GM19395 (cell line): ENCODE measurements around the gene HYAL3.
A peak's percentile ranks its signal among the peaks of the same experiment; 100 is the strongest.
"Not testable (repeated sequence)": the region's sequence is repeated elsewhere in the genome, so short reads cannot be mapped to it uniquely, and the experiment has no call there.

Experiments used
- ATAC-seq: cut with Tn5 transposase; IDR thresholded peaks from one replicate; pipeline ENCODE4 v1.9.1; 2021; ENCODE audit warnings: mild to moderate bottlenecking, moderate library complexity; ENCODE audit not compliant: unreplicated experiment

HYAL3 gene

DNA sequence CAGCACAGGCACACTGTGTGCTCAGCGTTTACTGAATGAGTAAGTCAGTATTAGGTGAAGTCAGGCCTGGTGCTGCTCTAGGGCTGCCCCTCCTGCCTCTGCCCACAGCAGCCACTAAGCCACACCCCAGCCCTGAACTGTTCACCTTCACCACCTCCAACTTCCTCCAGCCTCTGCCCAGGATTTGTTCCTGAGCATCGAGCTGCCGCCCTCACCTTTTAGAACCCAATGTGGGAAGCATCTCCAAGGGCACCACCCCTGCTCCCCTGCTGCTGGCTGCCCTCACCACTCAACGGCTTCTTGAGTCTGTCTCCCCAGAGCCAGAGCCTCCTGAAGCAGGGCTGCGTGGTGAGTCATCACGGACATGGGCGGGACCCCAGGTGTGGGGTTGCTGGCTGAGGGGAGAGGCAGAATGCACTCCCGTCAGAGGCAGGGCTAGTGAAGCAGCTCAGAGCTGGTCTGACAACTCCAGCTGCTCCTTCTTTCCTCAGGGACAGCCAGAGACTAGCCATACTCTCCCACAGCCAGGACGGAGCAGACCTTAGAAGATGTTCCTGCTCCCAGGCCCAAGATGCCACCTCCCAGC is 17.5 kb upstream of the HYAL3 start:
- no peak for ATAC-seq

DNA sequence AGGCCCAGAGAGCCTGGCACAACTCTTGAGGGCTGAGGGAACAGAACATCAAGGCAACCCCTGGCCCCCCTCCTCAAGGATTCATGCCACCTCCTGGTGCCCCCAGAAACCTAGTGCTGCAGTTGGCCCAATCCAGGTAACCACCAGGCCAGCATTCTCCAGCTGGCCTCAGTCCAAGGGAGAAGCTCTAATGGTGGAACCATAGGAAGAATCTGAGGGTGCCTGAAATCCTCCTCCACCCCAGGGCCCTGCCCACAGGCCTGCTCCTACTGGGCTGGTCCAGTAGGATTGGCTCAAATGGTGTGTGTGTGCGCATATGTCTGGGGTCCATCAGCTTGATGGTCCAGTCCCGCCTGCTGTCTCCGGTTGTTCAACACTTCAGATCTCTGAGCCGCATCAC is 15.6 kb upstream of the HYAL3 start:
- ATAC-seq: no peak

DNA sequence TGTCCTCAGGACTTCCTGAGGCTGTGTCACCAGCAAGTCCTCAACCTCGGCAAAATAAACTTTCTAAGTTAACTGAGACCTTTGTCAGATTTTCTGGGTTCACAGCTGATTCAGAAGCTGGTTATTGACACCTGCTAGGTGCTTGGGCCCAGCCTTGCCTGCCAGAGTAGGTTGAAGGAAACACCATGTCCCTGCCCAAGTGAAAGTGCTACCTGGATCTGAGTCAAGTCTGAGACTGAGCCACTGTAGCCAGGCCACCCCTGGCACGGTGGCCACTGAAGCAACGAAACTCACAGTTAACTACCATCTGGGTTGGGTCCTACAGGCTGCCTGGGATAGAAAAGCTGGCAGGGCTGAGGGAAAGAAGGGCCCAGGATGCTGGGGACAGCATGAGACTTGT is 15.1 kb upstream of the HYAL3 start:
- ATAC-seq: no peak

DNA sequence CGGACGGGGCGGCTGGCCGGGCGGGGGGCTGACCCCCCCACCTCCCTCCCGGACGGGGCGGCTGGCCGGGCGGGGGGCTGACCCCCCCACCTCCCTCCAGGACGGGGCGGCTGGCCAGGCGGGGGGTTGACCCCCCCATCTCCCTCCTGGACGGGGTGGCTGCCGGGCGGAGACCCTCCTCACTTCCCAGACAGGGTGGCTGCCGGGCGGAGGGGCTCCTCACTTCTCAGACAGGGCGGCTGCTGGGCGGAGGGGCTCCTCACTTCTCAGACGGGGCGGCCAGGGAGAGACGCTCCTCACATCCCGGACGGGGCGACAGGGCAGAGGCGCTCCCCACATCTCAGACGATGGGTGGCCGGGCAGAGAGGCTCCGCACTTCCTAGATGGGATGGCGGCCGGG is 12.8 kb upstream of the HYAL3 start:
- not testable (repeated sequence) for ATAC-seq

DNA sequence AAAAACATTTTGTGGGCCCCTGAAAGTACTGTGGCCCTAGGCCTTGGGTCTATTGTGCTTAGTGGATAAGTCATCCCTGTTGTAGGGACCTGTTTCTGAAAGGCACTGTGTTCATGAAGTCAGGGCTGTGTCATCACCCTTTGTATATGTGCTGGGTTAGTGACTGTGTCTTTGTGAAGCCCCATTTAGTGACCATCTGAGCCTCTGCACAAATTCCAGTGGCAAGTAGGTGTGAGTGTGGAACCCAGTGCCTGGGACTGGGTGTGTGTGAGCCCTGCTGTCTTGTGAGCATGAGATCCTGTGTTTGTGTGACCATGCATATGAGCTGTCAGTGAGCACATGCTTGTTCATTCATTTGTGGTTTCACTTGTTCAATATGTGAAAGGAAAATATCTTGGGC is 5.4 kb upstream of the HYAL3 start:
- ATAC-seq: no peak

DNA sequence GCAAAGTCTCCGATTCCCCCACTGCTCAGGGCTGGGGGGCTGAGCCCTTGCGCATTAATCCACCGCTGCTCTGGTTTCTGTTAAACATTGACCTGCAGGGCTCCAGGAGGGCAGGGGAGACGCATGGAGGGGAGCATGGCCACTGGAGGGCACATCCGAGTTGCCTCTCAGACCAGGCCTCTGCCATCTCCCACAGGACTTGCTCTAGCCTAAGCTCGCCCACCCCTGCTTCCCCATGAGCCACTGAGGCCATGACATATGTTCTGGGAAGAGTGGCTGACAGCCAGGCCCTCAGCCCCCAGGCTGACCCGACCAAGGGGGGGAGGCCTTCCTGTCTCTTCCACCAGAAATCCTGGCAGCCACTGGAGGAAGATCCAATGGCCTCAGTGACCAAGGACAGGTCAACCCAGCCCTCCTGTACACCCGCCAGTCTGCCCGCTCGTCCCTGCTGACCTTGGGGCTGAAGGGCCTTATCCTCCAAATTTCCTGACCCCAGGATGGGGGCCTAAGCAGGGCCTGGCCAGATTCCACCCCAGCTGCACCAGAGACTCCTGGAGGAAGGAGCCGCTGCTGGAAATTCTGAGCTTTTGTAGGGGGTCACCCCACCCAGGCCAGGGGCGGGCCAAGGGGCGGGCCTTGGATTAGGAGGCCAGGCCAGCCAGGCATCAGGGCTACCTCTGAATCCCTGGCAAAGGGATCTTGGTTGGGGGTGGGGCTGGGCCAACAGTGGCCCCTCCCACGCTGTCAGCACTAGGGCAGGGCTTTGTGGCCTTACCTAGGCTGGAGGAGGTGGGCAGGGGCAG is 4.0 kb upstream of the HYAL3 start, which contains the start of gene HYAL1:
Gene HYAL1, minus strand, starts transcription at position 562 of the 803 bp plus-strand sequence. CDS start 618 bp downstream, outside the sequence.
- no peak for ATAC-seq

DNA sequence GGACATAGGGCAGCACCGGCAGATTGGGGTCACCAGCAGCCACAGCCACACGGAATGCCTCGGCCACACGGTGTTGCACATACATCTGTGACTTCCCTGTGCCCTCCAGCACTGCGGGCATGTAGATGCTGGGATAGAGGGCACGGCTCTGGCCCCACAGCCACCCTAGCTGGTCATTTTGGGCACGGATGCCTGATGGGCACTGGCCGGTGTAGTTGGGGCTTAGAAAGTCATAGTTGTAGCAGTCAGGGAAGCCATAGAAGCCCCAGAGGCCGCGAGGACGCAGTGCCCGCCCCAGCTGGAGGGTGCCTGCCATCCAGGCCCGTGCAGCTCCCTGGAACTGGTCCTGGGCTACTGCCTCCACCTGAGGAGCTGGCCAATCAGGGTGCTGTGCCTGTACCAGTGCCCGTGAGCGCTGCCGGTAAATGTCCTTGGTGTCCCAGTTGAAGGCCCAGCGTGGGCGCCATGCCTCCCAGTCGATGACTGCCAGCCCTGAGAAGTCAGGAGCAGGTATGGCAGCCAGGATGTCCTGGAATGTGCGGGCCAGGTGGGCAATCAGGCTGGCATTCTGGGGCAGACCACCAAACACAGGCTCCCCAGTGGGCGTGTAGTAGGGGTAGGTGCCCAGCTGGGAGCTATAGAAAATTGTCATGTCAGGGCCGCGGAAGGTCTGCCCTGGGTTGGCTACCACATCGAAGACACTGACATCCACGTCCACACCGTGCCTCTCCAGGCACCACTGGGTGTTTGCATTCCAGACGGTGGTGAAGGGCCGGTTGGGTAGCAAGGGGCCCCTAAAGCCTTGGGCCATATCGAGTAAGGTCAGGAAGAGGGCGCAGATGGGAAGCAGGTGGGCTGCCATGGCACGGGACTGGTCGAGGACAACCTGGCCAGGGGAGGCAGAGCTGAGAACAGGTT is 3.1 kb upstream of the HYAL3 start:
- ATAC-seq: no peak

DNA sequence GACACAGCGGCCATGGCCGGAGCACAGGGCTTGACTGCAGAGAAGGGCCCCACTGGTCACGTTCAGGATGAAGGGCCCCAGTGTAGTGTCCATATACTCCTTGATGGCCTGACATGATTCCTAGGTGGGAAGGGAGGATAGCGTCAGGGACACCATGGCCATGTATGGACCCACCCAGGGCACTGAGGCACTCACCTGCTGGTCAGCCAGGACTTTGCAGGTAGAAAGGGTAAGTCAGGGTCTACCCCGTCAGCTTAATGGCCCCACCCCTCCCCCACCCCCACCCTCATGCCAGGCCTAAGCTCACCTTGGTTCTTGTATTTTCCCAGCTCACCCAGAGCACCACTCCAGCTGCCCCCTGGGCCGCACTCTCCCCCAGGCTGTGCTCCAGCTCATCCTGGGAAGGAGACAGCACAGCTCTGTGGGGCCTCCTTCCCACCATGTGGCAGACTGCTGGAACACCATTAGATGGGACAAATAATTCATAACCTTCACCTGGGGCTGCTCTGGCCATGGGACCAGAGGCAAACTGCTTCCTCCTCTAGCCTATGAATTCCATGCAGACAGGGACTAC is 1.6 kb upstream of the HYAL3 start:
- ATAC-seq: no peak

DNA sequence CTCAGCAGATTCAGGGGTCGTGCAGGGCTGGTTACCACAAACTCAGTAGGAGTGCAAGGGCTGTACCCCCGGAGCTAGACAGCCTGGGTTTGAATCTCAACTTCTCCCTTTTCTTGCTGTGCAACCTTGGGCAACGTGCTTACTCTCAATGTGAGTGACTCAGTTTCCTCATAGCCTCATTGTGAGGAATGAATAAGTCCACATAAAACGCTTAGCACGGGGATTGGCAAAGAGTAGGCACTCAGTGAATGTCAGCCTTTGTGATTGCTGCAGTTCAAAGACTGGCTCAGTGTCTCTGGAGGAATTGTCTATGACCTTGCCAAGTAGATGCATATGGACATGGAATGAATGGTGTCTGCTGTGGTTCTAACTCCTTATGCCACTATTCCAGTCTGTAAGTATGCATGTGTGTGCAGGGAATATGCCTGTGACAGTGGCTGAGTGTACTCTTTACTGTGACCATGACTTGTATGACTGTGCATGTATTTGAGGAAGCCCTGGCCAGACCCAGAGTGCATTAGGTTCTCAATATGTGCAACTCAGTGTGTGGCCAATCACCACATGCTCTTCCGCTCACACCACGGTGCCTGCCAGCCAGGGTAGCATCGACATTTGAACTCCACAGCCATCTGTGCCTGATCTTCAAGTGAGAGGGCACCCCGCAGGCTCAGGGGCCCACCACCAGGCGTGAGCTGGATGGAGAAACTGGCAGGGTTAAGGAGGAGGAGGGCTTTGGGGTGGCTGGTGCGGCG is 900 bp upstream of the HYAL3 start:
- peak; percentile 0 for ATAC-seq

DNA sequence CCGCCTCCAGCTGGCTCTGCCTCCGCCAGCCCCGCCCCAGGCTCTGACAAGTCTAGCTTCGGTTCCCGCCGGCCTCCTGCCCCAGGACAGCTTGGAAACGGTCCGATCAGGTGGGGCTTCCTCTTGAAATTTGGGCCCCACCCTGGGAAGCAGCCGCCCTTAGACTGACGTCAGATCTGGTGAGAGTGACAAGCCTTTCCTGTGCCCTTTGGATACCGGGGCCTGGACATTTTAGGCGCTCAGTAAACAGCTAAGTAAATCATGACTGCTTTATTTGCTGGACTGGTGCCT is 378 bp upstream of the HYAL3 start:
- ATAC-seq: no peak

DNA sequence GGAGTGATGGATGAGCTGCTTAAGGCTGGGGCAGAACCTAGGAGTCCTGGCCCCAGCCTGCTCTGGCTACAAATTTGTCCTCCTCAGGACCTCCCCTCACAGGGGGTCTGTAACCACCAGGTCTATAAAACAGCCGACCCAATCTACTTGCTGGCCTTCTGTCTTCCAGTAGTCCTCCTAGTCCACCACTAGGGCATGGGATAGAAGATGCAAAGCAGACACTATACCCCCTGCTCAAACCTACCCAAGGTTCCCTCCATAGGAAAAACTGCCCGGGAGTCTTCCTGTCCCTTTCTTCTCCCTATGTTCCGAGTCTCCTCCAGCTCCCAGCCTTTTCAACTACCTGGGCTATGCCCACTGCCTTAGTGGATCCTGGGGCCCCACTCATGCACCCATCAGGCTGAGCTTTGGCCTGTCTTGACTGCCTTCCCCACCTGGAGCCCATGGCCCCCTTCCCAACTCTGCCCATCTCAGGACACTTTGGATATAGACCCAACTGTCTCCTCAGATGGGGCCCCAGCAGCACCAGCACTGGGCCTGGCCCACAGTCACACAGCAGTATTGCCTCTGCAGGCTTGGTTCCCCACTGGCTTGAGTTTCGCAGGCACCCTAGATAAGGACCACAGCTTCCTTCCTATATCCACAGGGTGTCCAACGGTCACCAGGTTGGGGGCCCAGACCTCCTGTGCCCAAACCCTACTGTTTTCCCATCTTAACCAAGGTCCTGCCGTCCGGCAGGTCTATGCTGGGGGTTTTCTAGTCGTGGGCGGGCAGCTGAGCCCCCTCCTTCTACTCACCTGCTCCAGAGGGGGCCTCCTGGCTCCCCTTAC is 1.1 kb downstream of the HYAL3 start:
- no peak for ATAC-seq

DNA sequence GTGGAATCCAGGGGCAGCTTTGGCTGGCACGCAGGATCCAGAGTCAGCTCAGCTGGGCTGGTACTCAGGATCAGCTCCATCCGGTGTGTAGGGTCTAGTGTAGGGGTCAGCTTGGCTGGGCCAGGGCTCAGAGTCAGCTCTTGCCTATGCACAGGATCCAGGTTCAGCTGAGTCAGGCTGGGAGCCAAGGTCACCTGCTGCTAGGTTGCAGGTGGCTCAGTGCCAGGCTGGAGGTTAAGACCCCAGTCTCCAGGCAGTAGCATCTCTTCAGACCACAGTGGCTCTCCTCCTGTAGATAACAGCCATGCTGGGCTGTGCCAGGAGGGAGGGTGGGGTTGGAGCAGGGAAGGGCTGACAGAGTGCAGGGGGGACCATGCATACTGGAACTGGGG is 1.8 kb downstream of the HYAL3 start:
- no peak for ATAC-seq

DNA sequence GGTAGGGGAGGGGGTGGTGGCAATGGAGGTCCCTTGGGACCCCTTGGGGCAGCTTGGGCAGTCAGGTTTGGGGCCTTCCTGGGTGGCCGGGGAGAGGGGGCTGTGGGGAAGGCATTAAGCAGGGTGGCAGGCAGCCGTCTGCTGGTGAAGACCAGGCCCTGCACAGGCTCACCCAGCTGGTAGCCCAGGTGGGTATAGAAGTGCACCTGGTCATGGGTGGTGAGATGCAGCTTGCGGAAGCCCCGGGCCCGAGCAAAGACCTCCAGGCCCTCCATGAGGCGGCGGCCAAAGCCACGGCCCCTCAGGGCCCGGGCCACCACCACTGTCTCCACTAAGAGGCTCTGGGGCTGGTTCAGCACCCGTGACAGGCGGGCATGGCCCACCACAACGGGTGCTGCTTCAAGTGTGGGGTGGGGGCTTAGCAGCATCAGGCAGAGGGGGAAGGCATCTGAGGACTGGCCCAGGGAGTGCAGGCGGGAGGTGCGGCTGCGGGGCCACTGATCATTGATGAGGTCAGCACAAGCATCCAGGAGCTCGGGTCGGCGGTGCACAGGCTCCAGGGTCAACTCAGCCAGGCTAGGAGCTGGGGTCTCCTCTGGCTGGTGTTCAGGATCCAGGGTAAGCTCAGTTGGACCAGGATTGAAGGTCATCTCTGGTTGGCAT is 2.4 kb downstream of the HYAL3 start:
- ATAC-seq: no peak

DNA sequence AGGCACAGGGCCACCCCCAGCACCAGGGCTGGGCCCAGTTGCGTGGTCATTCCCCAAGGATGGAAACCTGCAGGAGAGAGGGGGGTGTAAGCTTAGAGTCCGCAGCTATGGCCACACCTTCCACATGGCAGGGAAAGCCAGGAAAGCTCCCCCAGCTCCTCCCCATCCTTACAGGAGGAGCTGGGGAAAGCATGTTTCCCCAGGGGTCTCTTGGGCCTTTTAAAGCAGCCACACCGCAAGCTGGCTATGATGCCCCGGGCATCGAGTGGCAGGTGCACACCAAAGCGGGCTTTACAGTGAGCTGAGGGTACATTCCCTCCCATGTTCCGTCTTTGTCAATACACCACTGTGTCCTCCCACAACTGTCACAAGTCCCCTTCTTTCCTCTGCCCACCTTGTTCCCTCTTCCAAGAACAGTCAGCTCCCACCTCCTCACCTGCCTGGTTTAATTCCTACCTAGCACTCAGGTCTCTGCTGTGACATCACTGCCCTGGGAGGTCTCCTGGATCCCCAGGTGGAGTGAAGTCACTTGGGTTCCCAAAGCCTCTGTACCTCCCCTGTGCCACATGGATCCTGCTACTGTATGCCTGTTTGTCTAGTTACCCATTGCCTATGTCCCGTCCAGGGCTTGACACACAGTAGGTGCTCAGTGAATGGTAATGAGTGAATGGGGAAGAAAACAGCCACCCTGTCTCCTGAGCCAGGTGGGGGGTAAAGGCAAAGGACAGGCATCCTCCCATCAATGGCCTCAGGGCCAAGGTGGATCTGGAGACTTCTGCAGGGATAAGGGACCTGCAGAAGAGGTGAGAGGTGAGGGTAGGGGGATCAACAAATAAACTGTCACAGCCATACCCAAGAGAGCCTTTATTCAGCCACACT is 3.4 kb downstream of the HYAL3 start:
- no peak for ATAC-seq

DNA sequence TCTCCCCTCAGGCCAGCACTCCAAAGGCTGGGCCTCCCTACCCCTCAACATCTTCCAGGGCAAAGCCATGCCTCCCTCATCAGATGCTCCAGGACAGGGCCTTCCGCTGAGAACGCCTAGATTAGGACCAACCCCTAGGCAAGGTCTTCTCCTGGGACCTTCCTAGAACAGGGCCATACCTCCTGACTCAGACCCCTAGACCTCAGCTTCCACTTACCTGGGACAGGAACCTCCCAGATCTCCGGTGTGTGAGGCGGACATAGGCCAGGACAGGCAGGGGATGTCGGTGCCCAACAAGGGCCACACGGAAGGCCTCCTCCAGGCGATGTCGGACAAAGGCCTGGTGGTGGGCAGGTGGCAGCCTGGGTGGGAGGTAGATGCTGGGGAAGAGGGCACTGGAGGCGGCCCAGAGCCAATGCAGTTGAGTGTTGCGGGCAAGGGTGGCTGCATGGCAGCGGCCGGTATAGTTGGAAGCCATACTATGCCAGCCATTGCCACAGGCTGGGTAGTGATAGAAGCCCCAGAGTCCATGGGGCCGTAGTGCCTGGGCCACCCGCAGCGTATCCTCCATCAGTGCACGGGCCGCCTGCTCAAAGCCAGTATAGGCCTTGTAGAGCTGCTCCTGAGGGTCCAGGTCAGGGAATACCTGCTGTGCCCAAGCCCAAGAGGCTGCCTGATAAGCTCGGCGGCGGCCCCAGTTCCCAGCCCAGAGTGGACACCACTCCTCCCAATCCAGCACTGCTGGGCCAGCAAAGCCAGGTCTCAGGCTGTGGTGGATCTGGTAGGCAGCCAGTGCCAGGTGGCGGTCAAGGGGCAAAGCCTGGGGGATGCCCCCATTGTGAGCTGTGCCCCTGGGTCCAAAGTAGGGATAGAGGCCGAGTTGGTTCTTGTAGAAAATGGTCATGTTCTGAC is 4.5 kb downstream of the HYAL3 start:
- no peak for ATAC-seq

DNA sequence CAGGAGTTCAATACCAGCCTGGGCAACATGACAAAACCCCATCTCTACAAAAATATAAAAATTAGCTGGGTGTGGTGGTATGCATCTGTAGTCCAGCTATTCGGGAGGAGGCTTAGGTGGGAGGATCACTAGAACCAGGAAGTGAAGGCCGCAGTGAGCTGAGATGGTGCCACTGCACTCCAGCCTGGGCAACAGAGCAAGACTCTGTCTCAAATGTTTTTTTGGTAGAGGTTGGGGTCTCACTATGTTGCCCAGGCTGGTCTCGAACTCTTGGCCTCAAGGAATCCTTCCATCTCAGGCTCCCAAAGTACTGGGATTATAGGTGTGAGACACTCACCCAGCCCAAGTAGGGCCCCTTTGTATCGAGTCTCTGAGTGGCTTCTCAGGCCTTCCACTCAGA is 5.1 kb downstream of the HYAL3 start:
- no peak for ATAC-seq

DNA sequence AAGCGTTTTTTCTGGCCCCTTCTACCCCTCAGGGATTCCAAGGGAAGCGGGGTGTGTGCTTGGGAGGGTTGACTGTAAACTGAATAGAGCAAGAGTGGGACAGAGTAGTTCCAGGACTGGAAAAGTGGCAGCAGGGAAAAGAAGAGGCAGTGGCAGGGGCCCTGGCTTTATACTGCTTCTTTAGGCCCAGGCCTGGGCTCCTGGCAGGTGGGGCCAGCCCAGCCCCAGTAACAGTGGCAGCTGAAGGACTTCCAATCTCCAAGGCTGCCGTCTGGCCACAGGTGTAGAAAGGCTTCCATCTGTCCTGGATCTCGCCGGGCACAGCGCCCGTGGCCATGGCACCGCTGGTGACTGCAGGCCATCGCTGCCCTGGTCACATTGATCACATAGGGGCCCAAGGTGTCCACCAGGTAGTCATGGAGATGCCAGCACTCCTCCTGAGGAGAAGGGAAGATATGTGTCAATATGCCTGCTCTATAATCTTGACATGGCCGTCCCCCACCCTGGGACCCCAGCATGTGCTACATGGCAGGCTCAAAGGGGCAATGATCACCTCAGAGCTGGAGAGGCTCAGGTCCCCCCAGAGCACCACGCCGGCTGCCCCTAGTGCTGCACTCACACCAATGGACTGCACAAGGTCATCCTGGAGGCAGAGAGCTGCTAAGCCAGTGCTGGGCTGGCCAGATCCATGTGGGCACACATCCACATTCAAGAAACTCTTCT is 6.0 kb downstream of the HYAL3 start:
- no peak for ATAC-seq
